Urothelium cell line (cell line): ENCODE measurements around the gene ANGEL1.

Source experiments
- DNase-seq: peaks from one replicate; pipeline ENCODE4 v3.0.0; 2011; ENCODE audit warnings: low spot score, mixed read lengths
- FAIRE-seq: peaks from 2 replicates; lab custom pipeline; 2011; peaks lifted over from hg19 to GRCh38; lab: Jason Lieb, UNC

Gene ANGEL1

DNA sequence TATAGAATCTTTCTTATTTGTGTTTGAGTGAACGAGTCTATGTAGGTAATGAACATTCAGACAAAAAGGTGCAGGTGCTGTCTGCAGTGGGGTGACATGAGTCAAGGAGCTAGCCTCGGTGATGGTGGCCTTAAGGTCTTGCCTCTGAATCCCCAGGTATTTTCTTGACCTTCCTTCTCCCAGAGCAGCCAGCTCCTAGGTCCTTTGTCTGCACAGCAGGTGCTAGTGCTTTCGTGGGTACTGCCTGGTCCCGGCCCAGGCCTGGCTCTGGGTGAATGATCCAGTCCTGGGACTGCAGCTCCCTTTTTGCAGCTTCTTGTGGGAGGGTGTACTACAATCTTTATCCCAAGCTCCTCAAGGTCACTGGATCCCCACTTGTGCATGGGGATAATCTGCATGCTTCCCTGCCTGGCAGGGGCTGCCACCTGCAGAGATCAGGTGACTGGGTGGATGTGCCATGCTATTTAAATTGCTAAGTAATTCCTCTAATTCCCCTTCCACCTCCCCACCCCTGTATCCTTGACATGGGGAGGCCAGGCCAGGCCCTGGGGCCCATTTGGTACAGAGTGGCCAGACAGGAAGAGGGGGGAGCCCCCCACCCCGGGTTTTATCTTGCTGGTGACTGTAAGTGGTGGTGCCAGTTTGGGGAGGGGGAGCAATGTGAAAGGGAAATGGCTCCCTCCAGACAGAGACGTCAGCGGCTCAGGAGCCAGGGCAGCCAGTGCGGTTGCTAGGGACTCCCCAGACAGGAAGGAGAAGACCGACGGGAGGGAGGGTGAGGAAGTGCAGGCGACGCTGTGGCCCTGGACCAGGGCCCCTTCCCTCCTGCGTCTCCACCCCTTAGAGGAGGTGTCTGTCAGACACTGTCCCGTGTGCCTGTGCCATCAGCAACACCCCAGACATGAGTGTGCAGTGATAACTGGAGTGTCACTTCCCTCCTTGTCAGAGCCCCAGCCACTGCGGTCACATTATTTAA is 44.7 kb downstream of the ANGEL1 start:
- peak; percentile 59 for FAIRE-seq

DNA sequence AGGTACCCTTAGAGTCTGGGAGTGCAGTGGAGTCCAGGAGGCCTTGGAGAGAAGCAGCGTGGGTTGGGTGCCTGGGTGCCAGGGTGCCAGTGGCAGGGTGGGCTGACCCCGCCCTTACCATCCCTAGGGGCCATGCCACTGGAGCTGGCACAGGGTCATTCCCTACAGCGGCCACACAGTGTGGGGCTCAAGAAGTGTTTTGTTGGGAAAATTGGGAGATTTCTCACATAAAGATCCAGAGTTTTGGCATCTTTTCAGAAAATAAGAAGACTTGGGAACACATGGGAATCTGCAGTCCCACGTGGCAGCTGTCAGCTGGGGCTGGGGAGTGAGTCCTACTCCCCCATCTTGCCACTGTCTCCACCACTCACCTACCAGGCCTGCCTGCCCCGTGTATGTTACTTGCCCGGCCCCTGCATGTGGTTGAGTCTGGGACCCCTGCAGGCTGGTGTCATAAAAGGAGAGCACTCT is 47.2 kb downstream of the ANGEL1 start:
- FAIRE-seq (no peak), DNase-seq (no peak)

More for the DNA sequence above, 44.7 kb downstream of the ANGEL1 start:
- no peak for DNase-seq

DNA sequence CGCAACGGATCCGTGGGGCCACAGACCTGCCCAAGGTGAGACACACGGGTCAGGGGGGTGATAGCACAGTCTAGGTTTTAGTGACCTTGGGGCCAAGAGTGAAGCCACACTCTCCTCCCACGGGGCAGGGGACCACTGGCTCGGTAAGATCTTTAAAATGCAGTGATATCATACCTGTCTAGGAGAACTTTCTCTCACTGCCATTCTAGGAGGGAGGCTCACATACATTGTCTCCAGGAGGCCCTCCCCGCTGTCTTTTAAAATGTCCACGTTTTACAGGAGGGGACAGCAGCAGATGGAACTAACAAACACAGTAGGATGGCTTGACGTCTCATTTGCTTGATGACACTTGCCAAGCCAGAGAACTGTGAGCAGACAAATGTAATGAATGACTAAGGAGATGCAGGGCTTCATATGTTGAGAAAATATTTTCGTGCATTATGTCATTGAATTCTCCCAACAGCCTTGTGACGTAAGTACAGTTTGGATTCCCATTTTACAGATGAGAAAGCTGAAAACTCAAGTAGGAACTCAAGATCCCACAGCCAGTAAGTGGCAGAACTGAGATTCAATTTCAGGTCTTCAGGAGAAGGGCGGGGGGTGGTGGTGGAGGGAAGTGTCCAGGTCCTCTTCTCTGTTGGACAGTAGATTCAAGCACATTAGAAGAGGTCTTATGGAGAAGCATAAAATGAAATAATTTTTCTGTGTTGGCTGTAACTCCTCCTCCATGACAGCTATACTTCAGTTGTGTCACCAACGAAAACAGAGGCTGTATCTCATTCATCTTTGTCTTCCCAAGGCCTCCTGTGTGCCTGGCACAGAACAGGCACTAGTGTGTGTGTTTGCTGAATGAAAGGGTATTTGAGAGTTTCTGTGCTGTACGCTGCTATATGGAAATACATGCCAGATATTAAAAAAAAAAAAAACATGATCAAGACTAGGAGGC is 49.3 kb downstream of the ANGEL1 start:
- DNase-seq = no peak
- FAIRE-seq = peak; percentile 44

DNA sequence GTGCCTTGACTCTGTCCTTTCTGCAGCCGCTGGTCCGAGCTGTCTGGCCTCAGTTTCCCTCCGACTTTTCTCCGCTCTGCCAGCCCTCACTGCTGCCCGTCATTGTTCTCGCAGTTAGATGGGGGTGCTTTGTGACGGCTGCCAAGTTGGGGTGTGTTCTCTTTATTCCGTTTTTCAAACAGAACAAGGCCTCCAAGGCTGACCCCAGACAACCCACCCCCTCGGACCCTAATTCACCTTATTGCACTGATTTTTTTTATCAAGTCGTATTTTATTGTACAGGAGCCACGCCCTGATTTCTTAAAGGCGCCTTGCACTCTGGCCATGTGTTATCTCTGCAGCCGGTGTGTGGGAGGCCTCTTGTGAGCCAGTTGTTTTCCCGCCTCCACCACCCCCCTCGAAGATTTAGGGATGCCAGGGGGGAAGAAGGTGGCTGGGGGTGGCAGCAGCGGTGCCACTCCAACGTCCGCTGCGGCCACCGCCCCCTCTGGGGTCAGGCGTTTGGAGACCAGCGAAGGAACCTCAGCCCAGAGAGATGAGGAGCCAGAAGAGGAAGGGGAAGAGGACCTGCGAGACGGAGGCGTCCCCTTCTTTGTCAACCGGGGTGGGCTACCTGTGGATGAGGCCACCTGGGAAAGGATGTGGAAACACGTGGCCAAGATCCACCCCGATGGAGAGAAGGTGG is 50.1 kb downstream of the ANGEL1 start:
- peak; percentile 91 for FAIRE-seq
- DNase-seq = peak; percentile 46

DNA sequence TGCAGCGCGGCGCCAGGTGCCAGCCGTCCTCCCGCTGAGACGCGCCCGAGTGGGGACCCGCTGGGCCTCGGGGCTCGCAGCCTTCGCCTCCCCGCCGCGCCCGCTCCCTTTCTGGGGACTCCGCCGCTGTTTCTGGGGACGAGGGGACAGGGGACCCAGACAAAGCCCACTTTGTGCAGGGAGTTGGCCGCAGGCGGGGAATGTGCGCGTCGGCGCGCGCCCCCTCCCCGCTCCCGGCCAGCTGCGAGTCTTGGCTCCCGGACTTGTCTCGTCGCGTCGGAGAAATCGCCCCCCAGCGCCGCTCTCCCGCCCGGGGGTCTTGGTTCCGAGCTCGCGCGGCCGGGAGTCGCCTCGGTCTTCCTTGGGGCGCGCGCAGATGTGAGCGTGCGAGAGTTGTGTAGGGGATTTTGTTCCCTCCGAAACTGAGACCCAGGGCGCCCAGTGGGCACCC is 50.7 kb downstream of the ANGEL1 start:
- DNase-seq = no peak

DNA sequence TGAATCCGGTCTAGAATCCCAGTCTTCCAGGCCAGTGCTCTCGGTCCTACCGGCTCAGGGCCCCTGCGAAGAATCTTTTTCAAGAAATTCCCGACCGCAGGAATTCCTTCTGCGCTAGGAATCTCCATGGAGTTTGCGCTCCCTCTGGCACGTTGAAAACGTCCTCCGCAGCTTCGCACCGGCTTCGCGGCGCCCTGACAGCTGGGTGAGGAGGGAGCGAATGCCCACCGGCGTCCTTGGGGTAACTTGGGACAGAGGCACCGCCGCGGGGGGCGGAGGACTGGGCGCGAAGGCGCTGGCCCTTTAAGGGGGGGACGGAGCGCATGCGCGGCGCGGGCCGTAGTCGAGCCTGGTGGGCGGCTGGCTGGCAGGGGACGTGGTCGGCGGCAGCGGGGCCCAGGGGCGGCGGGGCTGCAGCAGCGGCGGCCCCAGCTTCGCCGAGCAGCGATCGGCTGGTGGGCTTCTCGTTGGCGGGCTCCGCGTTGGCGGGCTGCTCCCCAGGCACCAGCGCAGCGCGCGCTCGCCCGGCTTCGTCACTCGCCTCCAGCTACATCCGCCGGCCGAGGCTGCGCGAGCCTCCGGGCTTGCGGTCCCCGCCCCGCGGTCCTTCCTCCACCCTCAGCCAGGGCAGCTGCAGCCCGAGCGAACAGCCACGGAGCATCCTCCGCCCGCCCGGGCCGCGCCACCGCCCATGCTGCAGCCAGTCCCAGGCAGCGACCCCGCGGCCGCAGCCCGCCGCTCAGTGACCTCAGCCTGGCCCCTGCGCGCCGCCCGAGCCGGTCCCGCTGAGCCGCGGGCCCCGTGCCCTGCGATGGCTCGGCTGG is 51.3 kb downstream of the ANGEL1 start, which contains the start of gene VASH1:
TSS of gene VASH1 (plus strand) at position 333 of the 824 bp plus-strand sequence. CDS start 1,354 bp downstream, outside the sequence.
- DNase-seq (peak; percentile 92), FAIRE-seq (peak; percentile 96)

More for the DNA sequence above, 50.7 kb downstream of the ANGEL1 start:
- FAIRE-seq = no peak

DNA sequence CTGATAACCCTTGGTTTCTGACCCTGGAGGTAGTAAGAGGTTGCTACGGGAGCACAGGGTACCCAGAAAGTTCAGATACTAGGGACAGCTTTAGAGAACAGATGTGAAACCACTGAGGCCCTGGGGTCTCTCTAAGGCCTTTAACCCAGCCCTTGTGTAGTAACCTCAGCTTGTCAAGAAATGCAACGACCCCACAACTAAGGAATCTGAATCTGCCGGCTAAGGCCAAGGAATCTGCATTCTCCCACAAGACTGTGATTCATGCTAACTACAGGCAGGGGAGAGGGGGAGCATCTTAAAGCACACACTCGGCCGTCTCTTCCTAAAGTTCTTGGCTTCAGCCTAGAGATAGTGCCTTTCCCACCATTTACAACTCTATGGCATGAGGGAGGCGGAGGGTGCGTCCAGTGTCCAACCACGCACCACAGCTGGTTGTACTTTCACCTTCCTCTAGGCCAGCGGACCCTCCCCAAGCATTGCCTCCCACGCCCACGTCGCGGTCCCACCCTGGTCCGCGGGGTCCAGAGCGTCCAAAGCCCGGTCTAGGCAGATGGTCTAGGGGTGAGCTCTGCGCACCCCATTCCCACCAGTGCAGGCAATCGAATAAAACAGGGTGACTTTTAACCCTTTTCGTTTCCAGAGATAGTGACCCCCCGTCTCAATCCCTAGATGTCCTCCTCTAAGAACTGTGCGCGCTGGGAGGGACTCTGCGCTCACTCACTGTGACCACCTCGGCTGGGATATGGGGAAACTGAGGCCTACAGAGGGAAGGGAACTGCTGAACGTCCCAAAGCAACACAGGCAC is 52.1 kb downstream of the ANGEL1 start:
- peak; percentile 94 for FAIRE-seq
- DNase-seq = no peak

DNA sequence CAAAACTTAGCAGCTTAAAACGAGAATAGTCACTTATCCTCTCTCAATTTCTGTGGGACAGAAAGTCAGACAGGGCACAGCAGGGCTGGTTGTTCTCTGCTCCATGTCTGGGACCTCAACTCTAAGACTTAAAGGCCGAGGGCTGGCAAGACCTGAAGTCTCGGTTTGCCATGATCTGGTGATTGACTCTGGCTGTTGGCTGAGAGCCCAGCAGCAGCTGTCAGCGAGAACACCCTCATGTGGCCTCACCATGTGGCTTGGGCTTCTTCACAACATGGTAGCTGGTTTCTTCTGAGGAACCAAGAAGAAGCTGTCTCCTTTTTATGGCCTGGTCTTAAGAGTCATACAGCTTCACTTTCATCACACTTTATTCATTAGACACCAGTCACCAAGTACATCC is 53.1 kb downstream of the ANGEL1 start:
- DNase-seq = no peak
- FAIRE-seq = no peak

DNA sequence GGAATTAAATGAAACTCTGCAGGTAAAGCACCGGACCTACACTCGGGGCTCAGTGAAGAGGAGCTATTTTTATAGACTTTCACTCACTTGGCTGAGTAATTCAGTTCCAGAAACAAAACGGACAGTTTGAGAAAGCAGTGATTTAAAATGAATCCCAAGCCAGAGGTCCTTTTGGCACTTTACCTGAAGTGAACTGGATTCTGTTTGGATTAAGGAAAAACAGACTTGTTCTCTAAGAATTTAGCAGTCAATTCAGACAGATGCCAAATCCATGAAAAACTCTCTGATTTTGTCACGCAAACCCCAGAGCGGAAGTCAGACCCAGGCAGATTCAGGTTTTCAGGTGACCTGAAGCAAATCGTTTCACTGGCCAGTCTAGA is 56.3 kb downstream of the ANGEL1 start:
- DNase-seq (no peak), FAIRE-seq (no peak)

DNA sequence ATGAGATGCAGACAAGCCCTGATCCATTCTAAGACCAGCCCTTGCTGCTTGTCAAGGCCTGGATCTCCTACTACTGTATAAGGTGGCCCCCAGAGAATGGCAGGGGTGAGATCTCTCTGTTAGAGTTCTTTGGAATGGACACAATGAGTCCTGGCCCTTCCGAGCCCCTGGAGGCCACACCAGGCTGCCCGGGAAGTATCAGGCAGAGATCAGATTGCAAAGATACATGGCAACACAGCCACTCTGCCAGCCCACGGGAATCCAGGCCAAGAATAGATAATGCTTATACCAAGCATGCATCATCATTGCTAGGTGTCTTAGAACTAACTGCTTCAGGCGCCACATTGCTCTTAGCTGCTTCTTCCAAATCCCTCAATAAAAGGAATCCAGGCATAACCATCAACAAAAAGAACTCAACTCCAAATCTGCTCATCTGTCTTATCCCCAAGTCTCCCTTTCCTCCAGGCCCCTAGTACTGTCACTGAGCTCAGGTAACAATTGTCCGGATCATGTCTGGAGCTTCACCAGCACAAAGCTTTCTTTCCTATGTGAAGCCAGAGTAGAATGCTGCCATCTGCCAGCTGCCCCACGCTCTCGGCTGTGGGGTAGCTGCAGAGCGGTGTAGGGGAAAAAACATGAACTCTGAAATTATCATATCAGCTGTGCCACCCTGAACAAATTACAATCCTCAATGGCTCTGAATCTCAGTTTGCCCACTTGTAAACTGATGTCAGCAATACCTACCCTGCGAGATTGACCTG is 56.9 kb downstream of the ANGEL1 start:
- no peak for FAIRE-seq
- no peak for DNase-seq

DNA sequence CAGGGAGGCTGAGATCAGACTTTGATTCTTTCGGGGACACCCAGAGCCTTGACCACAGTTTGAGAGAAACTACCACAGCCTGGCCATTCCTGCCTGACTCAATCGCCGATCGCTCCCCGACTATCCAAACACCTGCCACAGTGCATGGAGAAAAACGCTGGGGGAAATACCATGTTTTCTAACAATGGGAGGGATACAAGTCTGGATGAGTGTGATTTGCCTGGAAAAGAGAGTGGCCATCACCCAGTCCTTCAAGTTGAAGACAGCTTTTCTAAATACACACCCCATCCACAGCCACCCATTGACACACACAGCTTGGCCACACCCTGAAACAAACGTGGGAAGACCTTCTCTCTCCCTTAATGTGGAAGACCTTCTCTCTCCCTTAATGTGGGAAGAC is 58.1 kb downstream of the ANGEL1 start:
- DNase-seq (no peak), FAIRE-seq (peak; percentile 30)

DNA sequence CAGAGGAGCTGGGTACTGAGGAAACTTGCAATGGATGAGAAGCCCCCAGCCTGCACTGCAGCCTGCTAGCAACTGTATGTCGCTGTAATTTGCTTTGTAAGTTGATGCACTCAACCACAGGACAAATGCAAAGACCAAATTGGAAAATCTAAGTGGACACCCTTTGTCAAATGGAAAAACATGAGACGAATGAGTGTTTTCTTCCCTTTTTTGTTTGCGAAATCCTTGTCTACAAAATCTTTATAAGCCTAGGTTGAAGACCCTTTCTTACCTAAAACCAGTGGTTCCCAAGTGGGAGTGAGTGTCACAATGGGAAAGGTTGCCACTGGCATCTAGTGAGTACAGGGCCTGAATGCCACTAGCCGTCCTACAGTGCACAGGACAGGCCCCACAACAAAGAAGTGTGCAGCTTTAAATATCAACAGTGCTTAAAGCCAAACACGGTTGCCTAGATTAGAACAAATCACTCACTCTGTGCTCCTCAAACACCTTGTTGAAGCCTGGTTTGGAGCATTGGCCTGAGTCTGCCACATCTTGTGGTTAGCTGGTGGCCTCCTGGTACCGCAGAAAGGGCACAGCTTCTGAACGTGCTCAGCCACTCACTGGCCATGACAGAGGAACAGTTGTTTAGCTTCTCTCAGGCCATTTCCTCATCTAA is 59.0 kb downstream of the ANGEL1 start:
- FAIRE-seq = no peak

DNA sequence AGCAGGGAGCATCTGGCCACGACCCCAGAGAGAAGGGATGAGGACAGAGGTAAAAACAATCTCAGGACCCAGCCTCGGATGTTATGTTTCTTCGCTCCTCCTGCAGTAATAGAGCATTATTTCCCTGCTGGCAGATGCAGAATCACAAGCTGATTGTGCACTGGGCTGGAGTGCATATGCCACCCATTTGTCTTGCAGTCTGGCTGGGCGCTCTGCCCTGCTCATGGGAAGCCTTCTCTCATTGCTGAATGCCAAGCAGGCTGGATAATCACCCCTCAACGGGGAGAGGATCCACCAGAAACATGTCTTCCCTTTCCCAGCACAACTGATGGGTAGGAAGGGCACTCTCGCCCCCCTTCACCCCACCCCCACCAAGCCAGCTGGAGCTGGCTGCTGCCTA is 59.9 kb downstream of the ANGEL1 start:
- DNase-seq = peak; percentile 2
- FAIRE-seq = peak; percentile 37

More for the DNA sequence above, 59.0 kb downstream of the ANGEL1 start:
- no peak for DNase-seq

DNA sequence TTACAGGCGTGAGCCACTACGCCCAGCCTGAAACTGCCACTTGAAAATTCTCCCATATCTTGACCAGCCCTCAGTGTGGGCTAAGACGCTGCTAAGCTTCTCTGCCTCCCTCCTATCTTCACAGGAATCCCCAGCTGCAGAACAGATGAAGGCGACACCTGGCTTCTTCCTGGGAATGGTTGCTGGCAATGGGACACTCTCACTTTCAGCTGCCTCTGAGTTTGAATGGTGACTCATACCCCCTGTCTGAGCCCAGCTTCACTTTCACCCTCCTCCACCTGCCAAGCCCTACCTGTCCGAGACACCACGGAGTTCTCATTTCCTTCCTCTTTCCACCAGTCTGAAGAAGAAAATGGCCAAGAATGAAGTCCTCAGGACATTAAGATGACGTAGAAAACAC is 69.7 kb downstream of the ANGEL1 start:
- DNase-seq (peak; percentile 54), FAIRE-seq (no peak)

DNA sequence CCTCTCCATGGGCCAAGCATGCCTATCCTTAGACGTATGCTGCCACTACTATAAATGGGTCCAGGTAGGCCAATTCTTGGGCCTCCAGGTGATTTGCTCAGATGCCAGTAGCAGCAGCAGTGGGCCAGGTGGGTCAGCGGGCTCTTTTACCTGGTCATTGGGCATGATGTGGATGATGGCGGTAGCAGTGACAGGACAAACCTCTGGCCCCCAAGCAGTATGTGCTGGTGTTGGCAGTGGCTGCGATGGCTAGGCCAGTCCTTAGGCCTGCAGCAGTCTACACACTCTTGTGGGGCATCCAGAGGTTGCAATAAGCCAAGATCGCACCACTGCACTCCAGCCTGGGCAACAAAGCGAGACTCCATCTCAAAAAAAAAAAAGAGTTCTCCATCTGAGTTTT is 70.5 kb downstream of the ANGEL1 start:
- FAIRE-seq (peak; percentile 37), DNase-seq (no peak)

DNA sequence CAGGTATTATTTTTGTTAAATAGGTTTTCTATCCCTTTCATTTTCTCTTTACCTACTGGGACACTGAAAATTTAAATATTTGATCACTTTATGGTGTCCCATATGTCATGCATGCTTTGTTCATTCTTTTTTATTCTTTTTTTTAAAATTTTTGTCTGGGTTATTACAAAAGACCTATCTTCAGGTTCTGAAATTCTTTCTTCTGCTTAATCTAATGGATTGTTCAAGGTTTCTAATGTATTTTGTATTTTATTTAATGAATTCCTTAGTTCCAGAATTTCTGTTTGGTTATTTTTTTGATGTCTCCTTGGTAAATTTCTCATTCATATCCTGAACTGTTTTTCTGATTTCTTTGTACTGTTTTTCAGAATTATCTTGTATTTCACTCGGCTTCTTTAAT is 71.6 kb downstream of the ANGEL1 start:
- DNase-seq = no peak

More for the DNA sequence above, 71.6 kb downstream of the ANGEL1 start:
- FAIRE-seq = no peak
